SK-N-SH treated with all-trans-retinoic acid at 6 μM for 48 hours (cell line): ENCODE measurements around the gene KRR1.
"Not testable (repeated sequence)": the region's sequence is repeated elsewhere in the genome, so short reads cannot be mapped to it uniquely, and the experiment has no call there.

ENCODE experiments used
- ATAC-seq: fragments of 200-7000 bp; cut with Tn5 transposase; 3 replicates; pipeline ENCODE4 v1.9.1; 2020; ENCODE audit warnings: mild to moderate bottlenecking, moderate library complexity
- ARNTL ChIP-seq: fragments of 450-650 bp; formaldehyde crosslinking; IDR thresholded peaks from 2 replicates; pipeline ENCODE4 v1.5.0; 2020; ENCODE audit warnings: low read depth, mild to moderate bottlenecking, moderate library complexity, borderline replicate concordance
- BACH2 ChIP-seq: fragments of 250-450 bp; sonication (Bioruptor Pico); IDR thresholded peaks from 2 replicates; pipeline ENCODE4 v1.9.0; 2021; ENCODE audit warnings: mild to moderate bottlenecking, borderline replicate concordance
- CREB5 ChIP-seq: fragments of 250-450 bp; sonication (Bioruptor Pico); IDR thresholded peaks from 2 replicates; pipeline ENCODE4 v1.5.1; 2020; ENCODE audit warnings: low read depth, mild to moderate bottlenecking, moderate library complexity
- CSRNP3 ChIP-seq: fragments of 250-450 bp; sonication (Bioruptor Pico); IDR thresholded peaks from 2 replicates; pipeline ENCODE4 v1.5.1; 2021; ENCODE audit warnings: mild to moderate bottlenecking, moderate library complexity
- ESRRG ChIP-seq: fragments of 250-450 bp; sonication (Bioruptor Pico); IDR thresholded peaks from 2 replicates; pipeline ENCODE4 v1.6.1; 2021; ENCODE audit warnings: mild to moderate bottlenecking
- GLIS3 ChIP-seq: fragments of 250-450 bp; sonication (Bioruptor Pico); IDR thresholded peaks from 2 replicates; pipeline ENCODE4 v1.5.0; 2020; ENCODE audit warnings: mild to moderate bottlenecking, moderate library complexity
- ISL1 ChIP-seq: fragments of 250-450 bp; sonication (Bioruptor Pico); IDR thresholded peaks from 2 replicates; pipeline ENCODE4 v2.1.2; 2022; ENCODE audit warnings: mild to moderate bottlenecking, moderate library complexity
- OSR1 ChIP-seq: fragments of 250-450 bp; sonication (Bioruptor Pico); IDR thresholded peaks from 2 replicates; pipeline ENCODE4 v1.8.0; 2022; ENCODE audit warnings: moderate library complexity, mild to moderate bottlenecking, inconsistent platforms
- PATZ1 ChIP-seq: fragments of 250-450 bp; sonication (Bioruptor Pico); IDR thresholded peaks from 2 replicates; pipeline ENCODE4 v1.8.0; 2020; ENCODE audit warnings: mild to moderate bottlenecking, moderate library complexity, borderline replicate concordance
- POU6F1 ChIP-seq: fragments of 250-450 bp; sonication (Bioruptor Pico); IDR thresholded peaks from 2 replicates; pipeline ENCODE4 v1.8.0; 2021; ENCODE audit warnings: low read depth, mild to moderate bottlenecking, moderate library complexity, borderline replicate concordance
- PPARA ChIP-seq: fragments of 250-450 bp; sonication (Bioruptor Pico); IDR thresholded peaks from 2 replicates; pipeline ENCODE4 v1.5.0; 2020; ENCODE audit warnings: mild to moderate bottlenecking, borderline replicate concordance
- SNAI2 ChIP-seq: fragments of 250-450 bp; sonication (Bioruptor Pico); IDR thresholded peaks from 2 replicates; pipeline ENCODE4 v1.5.0; 2020; ENCODE audit warnings: mild to moderate bottlenecking, moderate library complexity
- TOX ChIP-seq: fragments of 250-450 bp; sonication (Bioruptor Pico); IDR thresholded peaks from 2 replicates; pipeline ENCODE4 v1.8.0; 2021; ENCODE audit warnings: mild to moderate bottlenecking, moderate library complexity, borderline replicate concordance
- TSHZ2 ChIP-seq: fragments of 250-450 bp; sonication (Bioruptor Pico); IDR thresholded peaks from 2 replicates; pipeline ENCODE4 v1.5.0; 2020; ENCODE audit warnings: mild to moderate bottlenecking, moderate library complexity
- ZC3H10 ChIP-seq: fragments of 250-450 bp; sonication (Bioruptor Pico); IDR thresholded peaks from 2 replicates; pipeline ENCODE4 v1.5.1; 2021; ENCODE audit warnings: mild to moderate bottlenecking, moderate library complexity
- ZFP3 ChIP-seq: fragments of 250-450 bp; sonication (Bioruptor Pico); IDR thresholded peaks from 2 replicates; pipeline ENCODE4 v1.5.0; 2020; ENCODE audit warnings: mild to moderate bottlenecking, moderate library complexity
- ZNF565 ChIP-seq: fragments of 450-650 bp; formaldehyde crosslinking; conservative IDR thresholded peaks from 2 replicates; pipeline ENCODE4 v1.5.0; 2020; ENCODE audit warnings: low read depth, mild to moderate bottlenecking, moderate library complexity
- ZNF70 ChIP-seq: fragments of 450-650 bp; formaldehyde crosslinking; IDR thresholded peaks from 2 replicates; pipeline ENCODE4 v1.5.0; 2020; ENCODE audit warnings: mild to moderate bottlenecking, moderate library complexity
- ZNF8 ChIP-seq: fragments of 450-650 bp; formaldehyde crosslinking; IDR thresholded peaks from 2 replicates; pipeline ENCODE4 v1.5.0; 2020; ENCODE audit warnings: mild to moderate bottlenecking, moderate library complexity

KRR1 gene

GRCh38 chr12:75446857-75447256, 64.6 kb downstream of the KRR1 start:
- ATAC-seq, result peak; percentile 79
- no peak for TF ChIP-seq BACH2 (CRISPR knock-in tag)
- no peak for TF ChIP-seq ZC3H10
- TF ChIP-seq CREB5 (CRISPR knock-in tag), result 0 out of 2 replicates have a peak, but pooled peaks have one; percentile 47
- no peak for TF ChIP-seq POU6F1 (CRISPR knock-in tag)
- no peak for TF ChIP-seq TOX
- TF ChIP-seq ISL1 (CRISPR knock-in tag), result peak; percentile 98
- no peak for TF ChIP-seq ZNF70 (CRISPR knock-in tag)
- no peak for TF ChIP-seq TSHZ2 (CRISPR knock-in tag)

GRCh38 chr12:75445137-75445507, 66.3 kb downstream of the KRR1 start:
- ATAC-seq, result not testable (repeated sequence)

GRCh38 chr12:75444429-75445136, 66.8 kb downstream of the KRR1 start:
- ATAC-seq, result peak; percentile 46

More at GRCh38 chr12:75444429-75445136, 66.8 kb downstream of the KRR1 start:
- TF ChIP-seq POU6F1 (CRISPR knock-in tag) (no peak), PPARA (CRISPR knock-in tag) (no peak), GLIS3 (CRISPR knock-in tag) (no peak), BACH2 (CRISPR knock-in tag) (no peak), ISL1 (CRISPR knock-in tag) (no peak), ESRRG (no peak), CSRNP3 (CRISPR knock-in tag) (no peak), ZFP3 (CRISPR knock-in tag) (no peak), TOX (no peak), PATZ1 (CRISPR knock-in tag) (no peak), ZNF565 (CRISPR knock-in tag) (no peak), OSR1 (CRISPR knock-in tag) (no peak), ZNF8 (CRISPR knock-in tag) (no peak), SNAI2 (CRISPR knock-in tag) (no peak), ZNF70 (CRISPR knock-in tag) (no peak), ARNTL (CRISPR knock-in tag) (no peak)
- TF ChIP-seq, all 23 proteins: peak for 0
